B cell (primary cell): Measurements from ENCODE around the gene EFNA3.

Experiments
- EZH2 ChIP-seq: IDR thresholded peaks from 2 replicates; pipeline ENCODE4 v1.6.1; 2012; ENCODE audit warnings: borderline replicate concordance, low read depth, mild to moderate bottlenecking, moderate library complexity, low read length; ENCODE audit not compliant: insufficient read depth, poor library complexity, severe bottlenecking
- TF ChIP-seq, protein P1 (sequence below): fragments of 200-600 bp; IDR thresholded peaks from one replicate; pipeline ENCODE4 v1.8.0; 2022; ENCODE audit warnings: antibody characterized with exemption, mild to moderate bottlenecking

- TF ChIP-seq, protein P1, sequence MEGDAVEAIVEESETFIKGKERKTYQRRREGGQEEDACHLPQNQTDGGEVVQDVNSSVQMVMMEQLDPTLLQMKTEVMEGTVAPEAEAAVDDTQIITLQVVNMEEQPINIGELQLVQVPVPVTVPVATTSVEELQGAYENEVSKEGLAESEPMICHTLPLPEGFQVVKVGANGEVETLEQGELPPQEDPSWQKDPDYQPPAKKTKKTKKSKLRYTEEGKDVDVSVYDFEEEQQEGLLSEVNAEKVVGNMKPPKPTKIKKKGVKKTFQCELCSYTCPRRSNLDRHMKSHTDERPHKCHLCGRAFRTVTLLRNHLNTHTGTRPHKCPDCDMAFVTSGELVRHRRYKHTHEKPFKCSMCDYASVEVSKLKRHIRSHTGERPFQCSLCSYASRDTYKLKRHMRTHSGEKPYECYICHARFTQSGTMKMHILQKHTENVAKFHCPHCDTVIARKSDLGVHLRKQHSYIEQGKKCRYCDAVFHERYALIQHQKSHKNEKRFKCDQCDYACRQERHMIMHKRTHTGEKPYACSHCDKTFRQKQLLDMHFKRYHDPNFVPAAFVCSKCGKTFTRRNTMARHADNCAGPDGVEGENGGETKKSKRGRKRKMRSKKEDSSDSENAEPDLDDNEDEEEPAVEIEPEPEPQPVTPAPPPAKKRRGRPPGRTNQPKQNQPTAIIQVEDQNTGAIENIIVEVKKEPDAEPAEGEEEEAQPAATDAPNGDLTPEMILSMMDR: no peak
- TF ChIP-seq EZH2: no peak
Measured at GRCh38 chr1:155092641-155093040, 14.0 kb downstream of the EFNA3 start.
